ENCODE data around the gene SV2B.
A peak's percentile ranks its signal among the peaks of the same experiment; 100 is the strongest.
"Not testable (repeated sequence)": the region's sequence is repeated elsewhere in the genome, so short reads cannot be mapped to it uniquely, and the experiment has no call there.

Gene SV2B

GRCh38 chr15:91342097-91342496, 242.0 kb downstream of the SV2B start:
- H3K4me3 ChIP-seq (ENCODE audit: low read length): no peak overlapping the region
- DNase-seq (ENCODE audit: low read depth): no peak
- TF ChIP-seq CTCF (IDR thresholded peaks at IDR 0.05; ENCODE audit: insufficient read depth, low read depth, low read length, missing control alignments): no peak

GRCh38 chr15:91344912-91345311, 244.9 kb downstream of the SV2B start:
- DNase-seq (ENCODE audit: low read depth); H3K4me3 ChIP-seq (ENCODE audit: low read length): not testable (repeated sequence)

GRCh38 chr15:91345736-91346135, 245.7 kb downstream of the SV2B start:
- DNase-seq (ENCODE audit: low read depth): no peak
- no peak overlapping the region for H3K4me3 ChIP-seq (ENCODE audit: low read length)
- TF ChIP-seq CTCF (IDR thresholded peaks at IDR 0.05; ENCODE audit: insufficient read depth, low read depth, low read length, missing control alignments): no peak

GRCh38 chr15:91346259-91346658, 246.2 kb downstream of the SV2B start:
- no peak overlapping the region for H3K4me3 ChIP-seq (ENCODE audit: low read length)
- no peak for DNase-seq (ENCODE audit: low read depth)
- TF ChIP-seq CTCF (IDR thresholded peaks at IDR 0.05; ENCODE audit: insufficient read depth, low read depth, low read length, missing control alignments): no peak

GRCh38 chr15:91348752-91349500, 248.9 kb downstream of the SV2B start:
- DNase-seq (ENCODE audit: low read depth): peak; percentile 5
- H3K4me3 ChIP-seq (ENCODE audit: low read length): no peak overlapping the region
- TF ChIP-seq CTCF (IDR thresholded peaks at IDR 0.05; ENCODE audit: insufficient read depth, low read depth, low read length, missing control alignments): no peak

Data from epithelial cell of esophagus (primary cell).